HG02981 (cell line): ENCODE measurements around the gene FBXO45.
"Not testable (repeated sequence)": the region's sequence is repeated elsewhere in the genome, so short reads cannot be mapped to it uniquely, and the experiment has no call there.

Experiments used
- ATAC-seq: cut with Tn5 transposase; IDR thresholded peaks from one replicate; pipeline ENCODE4 v1.9.1; 2021; ENCODE audit warnings: mild to moderate bottlenecking, moderate library complexity; ENCODE audit not compliant: unreplicated experiment

FBXO45 gene, protein sequence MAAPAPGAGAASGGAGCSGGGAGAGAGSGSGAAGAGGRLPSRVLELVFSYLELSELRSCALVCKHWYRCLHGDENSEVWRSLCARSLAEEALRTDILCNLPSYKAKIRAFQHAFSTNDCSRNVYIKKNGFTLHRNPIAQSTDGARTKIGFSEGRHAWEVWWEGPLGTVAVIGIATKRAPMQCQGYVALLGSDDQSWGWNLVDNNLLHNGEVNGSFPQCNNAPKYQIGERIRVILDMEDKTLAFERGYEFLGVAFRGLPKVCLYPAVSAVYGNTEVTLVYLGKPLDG

GRCh38 chr3:196568246-196569002 lies at the start of gene FBXO45, which contains the start of gene WDR53:
Gene FBXO45, plus strand, starts transcription at chr3:196568660. Its CDS starts 325 bp downstream, at chr3:196568985.
Gene WDR53, minus strand, starts transcription at chr3:196568554. Its CDS starts 7,079 bp downstream, at chr3:196561475.
- peak; percentile 88 for ATAC-seq

- no peak for ATAC-seq
Observed at GRCh38 chr3:196518966-196519717, 49.3 kb upstream of the FBXO45 start.

DNA sequence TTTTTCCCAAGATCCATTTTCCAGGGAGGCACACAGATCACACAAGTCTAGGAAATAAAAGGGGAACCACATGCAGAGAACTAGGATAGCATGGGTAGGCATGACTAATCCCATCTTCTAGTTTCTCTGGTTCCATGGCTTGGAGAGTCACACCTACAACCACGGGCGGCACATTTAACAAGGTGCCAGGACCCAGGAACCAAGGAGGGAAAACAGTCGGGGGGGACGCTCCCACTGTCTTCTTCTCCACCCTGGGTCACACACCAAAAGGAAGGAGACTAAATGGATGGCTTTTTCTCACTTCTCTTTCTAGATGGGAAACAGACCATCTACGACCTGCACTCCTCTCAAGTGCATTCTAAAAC lies 48.8 kb upstream of the FBXO45 start:
- ATAC-seq, result no peak

DNA sequence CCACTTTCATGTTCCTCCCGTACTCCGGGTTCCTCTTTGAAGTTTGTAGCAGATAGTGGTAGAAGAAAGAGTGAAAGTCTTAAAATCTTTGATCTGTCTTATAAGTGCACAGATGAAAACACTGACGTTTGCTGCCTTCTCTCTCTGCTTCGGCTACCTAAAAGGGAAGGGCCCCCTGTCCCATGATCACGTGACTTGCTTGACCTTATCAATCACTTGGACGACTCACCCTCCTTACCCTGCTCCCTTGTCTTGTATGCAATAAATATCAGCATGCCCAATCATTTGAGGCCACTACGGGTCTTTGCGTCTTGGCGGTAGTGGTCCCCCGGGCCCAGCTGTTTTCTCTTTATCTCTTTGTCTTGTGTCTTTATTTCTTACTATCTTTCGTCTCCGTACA lies 47.2 kb upstream of the FBXO45 start:
- ATAC-seq, result not testable (repeated sequence)

DNA sequence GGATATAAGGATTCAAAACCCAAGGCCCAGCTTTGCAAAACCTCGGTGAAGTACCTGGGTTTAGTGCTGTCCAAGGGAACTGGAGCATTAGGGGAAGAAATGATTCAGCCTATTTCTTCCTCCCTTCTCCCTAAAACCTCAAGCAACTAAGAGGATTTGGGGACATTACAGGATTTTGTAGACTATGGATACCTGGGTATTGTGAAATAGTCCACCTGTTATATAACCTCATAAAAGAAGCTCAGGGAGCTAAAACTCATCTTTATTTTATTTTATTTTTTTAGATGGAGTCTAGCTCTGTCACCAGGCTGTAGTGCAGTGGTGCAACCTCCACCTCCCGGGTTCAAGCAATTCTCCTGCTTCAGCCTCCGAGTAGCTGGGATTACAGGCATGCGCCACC lies 44.6 kb upstream of the FBXO45 start:
- no peak for ATAC-seq

GRCh38 chr3:196524527-196524926 lies 43.9 kb upstream of the FBXO45 start:
- no peak for ATAC-seq

DNA sequence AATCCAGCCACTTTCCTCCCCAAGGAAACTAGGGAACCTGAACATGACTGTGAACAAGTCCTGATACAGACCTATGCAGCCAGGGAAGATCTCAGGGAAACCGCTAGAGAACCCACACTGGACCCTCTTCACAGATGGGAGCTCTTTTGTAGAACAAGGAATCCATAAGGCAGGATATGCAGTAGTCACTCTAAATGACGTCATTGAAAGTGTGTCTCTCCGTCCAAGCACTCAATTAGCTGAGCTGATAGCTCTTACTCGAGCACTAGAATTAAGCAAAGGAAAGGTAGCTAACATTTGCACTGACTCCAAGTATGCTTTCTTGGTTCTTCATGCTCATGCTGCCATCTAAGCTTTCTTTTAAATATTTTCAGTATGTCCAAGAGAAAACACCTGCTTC lies 43.3 kb upstream of the FBXO45 start:
- ATAC-seq, result no peak

DNA sequence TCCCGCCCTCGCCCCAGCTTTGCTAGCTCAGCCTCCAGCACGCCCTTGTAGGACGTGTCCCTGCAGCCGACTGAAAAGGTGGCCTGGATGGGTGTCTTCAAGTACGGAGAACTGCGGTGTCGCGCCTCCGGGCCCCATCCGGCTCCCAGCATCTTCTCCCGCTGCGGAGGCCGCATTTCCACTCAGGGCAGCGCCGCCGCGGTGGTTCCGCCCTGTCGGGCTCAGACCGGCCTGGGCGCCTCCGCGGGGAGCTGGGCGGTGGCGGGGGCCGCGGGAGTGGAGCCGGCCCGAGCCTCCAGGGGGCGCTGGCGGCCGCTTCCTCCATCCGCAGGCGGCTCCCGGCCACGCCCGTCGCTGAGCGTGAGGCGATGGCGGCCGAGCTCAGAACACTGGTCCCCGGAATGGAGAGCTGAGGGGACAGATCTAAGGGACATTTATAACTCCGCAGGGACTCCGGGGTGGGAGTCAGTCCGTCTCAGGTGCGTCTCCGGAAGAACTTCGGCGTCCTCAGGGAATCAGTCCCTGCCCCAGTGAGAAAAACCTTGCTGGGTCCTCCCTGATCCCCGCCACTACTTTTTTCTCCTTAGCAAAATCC lies 39.7 kb upstream of the FBXO45 start:
- ATAC-seq, result peak; percentile 81

DNA sequence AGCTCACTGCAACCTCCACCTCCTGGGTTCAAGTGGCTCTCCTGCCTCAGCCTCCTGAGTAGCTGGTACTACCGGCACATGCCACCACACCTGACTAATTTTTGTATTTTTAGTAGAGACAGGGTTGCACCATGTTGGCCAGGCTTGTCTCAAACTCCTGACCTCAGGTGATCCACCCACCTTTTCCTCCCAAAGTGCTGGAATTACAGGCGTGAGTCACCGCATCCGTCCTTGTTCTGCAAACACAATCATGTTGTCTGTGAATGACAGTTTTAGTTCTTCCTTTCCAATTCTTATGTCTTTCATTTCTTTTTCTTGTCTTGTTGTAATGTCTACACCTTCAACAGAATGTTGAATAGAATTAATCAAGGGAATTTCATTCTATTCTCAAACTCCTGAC lies 37.0 kb upstream of the FBXO45 start:
- no peak for ATAC-seq

DNA sequence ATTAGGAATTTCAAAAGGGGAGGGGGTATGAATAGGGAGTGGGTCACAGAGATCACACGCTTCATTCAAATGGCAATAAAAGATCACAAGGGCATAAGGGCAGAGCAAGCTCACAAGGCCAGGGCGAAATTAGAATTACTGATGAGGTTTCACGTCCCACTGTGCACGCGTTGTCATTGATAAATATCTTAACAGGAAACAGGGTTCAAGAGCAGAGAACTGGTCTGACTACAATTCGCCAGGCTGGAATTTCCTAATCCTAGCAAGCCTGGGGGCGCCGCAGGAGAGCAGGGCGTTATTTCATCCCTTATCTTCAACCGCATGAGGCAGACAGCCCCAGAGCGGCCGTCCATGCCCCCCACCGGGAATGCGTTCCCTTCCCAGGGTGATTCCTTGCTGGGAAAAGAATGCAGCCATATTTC lies 35.2 kb upstream of the FBXO45 start:
- no peak for ATAC-seq

- ATAC-seq, result no peak
Observed at GRCh38 chr3:196537319-196537984, 31.0 kb upstream of the FBXO45 start.

GRCh38 chr3:196541684-196542445 lies 26.6 kb upstream of the FBXO45 start:
- no peak for ATAC-seq

DNA sequence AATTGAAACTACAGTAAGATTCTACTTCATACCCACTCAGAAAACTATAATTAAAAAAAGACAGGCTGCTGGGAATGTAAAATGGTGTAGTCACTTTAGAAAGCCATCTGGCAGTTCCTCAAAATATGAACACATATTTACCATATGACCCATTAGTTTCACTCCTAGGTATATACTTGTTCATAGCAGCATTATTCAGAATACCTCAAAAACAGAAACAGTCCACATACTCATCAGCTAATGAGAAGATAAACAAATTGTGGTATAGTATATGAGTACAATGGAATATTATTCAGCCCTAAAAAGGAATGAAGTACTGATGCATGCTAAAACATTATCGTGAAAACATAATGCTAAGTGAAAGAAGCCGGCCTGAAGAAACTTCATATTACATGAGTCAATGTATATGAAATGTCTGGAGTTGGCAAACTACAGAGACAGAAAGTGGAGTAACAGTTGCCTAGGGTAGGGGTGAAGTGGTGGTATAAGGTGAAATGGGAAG lies 23.9 kb upstream of the FBXO45 start:
- no peak for ATAC-seq

GRCh38 chr3:196546537-196546936 lies 21.9 kb upstream of the FBXO45 start:
- ATAC-seq, result no peak

DNA sequence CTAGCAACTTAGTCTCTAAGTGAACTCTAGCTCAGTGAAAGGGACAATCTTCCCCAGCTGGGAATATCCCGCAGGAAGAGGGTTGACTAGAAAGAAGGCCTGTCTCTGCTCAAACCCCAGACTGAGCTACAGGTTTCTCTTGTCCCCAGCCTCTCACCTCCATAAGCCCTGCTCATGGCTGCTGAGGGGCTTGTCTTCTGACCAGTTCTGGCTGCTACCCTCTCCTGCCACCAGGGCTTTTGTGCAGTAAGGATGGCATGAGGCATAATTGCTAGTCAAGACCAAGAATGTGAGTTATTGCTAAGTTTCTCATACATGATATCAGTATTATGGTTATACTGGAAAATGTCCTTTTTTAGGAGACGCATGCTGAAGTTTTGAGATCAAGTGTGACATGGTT lies 21.4 kb upstream of the FBXO45 start:
- ATAC-seq, result no peak

DNA sequence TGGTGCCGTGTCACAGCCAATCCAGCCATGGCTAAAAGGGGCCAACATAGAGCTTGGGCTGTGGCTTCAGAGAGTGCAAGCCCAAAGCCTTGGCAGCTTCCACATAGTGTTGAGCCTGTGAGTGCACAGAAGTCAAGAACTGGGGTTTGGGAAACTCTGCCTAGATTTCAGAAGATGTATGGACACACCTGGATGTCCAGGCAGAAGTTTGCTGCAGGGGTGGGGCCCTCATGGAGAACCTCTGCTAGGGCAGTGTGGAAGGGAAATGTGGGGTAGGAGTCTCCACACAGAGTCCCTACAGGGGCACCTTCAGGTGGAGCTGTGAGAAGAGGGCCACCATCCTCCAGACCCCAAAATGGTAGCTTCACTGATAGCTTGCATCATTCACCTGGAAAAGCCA lies 19.1 kb upstream of the FBXO45 start:
- not testable (repeated sequence) for ATAC-seq

GRCh38 chr3:196550172-196550571 lies 18.3 kb upstream of the FBXO45 start:
- ATAC-seq, result not testable (repeated sequence)

GRCh38 chr3:196552253-196552652 lies 16.2 kb upstream of the FBXO45 start:
- no peak for ATAC-seq

DNA sequence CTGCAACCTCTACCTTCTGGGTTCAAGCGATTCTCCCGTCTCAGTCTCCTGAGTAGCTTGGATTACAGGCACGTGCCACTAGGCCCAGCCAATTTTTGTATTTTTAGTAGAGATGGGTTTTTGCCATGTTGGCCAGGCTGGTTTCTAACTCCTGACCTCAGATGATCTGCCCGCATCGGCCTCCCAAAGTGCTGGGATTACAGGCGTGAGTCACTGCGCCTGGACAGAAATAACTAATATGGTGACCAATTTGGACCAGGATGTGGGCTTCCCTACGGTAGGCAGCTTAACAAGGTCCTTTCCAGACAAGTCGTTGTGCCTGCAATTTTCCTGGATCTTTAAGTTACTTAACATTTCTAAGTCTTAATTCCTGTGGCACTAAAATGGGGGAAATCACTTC lies 14.9 kb upstream of the FBXO45 start:
- no peak for ATAC-seq

DNA sequence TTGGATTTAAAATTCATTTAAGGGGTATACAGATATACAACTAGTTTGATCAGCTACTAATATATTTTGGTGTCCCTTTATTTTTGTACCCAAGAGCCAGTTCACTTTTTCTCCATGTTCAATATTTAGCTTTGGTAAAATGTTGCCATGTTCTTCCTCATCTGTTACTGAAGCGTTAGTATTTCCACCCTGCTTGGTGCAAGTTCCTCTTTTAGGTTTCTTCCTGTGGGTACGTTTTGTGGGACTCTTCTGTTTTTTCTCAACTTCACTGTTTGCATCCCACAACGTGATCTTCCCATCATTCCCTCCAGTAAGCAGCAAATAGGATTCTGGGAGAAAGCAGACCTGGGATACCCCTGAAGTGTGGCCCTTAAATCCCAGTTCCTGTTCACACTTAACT lies 14.3 kb upstream of the FBXO45 start:
- ATAC-seq, result no peak
